Measurements from ENCODE around the gene MCTP1. TPM values are rescaled to one million over a fixed set of nuclear protein-coding genes. Genes with fewer than 3 reads are reported as not detected.

MCTP1 gene
- total RNA-seq, 1 donor from 2014 or later, result 12.8 TPM

GRCh38 chr5:95029569-95030366 lies 255.1 kb downstream of the MCTP1 start:
- intact Hi-C loops (cut with DNase I), result no loop called here
- TF ChIP-seq POLR2AphosphoS5 (IDR thresholded peaks at IDR 0.05; ENCODE audit: insufficient read depth in 1 of 2, low read depth in 1 of 2) (no peak), POLR2A (IDR thresholded peaks at IDR 0.05) (no peak), CTCF (IDR thresholded peaks at IDR 0.05) (no peak)
- H3K36me3 ChIP-seq, result no peaks in the 10 kb centered on the region

DNA sequence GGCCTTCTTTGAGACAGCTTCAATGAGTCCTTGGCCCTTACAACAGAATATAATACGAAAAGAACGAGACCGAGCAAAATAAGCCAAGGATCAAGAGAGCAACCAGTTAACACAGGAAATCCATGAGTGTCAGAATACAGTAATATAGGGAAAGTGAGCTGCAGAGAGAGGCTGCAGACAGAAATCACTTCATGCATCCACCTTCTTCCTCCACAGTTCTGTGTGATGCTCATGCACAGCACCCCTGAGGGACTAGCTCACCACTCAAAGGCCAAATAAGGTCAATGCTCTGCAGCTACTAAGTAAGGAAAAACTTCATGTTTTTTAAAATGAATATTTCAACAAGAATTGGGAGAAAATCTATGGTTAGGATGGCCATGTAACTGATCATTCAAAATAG lies 257.1 kb downstream of the MCTP1 start:
- Histone ChIP-seq H3K36me3 (no peaks in the 10 kb centered on the region), H3K9me3 (peaks cover 2% of the 10 kb centered on the region), H3K4me1 (no peaks in the 10 kb centered on the region), H3K27ac (no peak overlapping the region), H3K27me3 (no peaks in the 10 kb centered on the region), H3K4me3 (no peak overlapping the region)
- no peak for DNase-seq (ENCODE audit: extremely low spot score in 2 of 2)
- TF ChIP-seq POLR2AphosphoS5 (IDR thresholded peaks at IDR 0.05; ENCODE audit: insufficient read depth in 1 of 2, low read depth in 1 of 2) (no peak), POLR2A (IDR thresholded peaks at IDR 0.05) (no peak), CTCF (IDR thresholded peaks at IDR 0.05) (no peak)
- intact Hi-C loops (cut with DNase I), result no loop called here

More at GRCh38 chr5:95029569-95030366, 255.1 kb downstream of the MCTP1 start:
- H3K4me3 ChIP-seq, result no peak overlapping the region
- no peak overlapping the region for H3K27ac ChIP-seq
- no peak for DNase-seq (ENCODE audit: extremely low spot score in 2 of 2)
- no peaks in the 10 kb centered on the region for H3K4me1 ChIP-seq
- peaks cover 2% of the 10 kb centered on the region for H3K9me3 ChIP-seq
- no peaks in the 10 kb centered on the region for H3K27me3 ChIP-seq

GRCh38 chr5:95027151-95027721 lies 257.7 kb downstream of the MCTP1 start:
- no peak overlapping the region for H3K4me3 ChIP-seq
- no peaks in the 10 kb centered on the region for H3K4me1 ChIP-seq
- H3K27me3 ChIP-seq, result no peaks in the 10 kb centered on the region
- H3K36me3 ChIP-seq, result no peaks in the 10 kb centered on the region
- TF ChIP-seq CTCF (IDR thresholded peaks at IDR 0.05) (no peak), POLR2AphosphoS5 (IDR thresholded peaks at IDR 0.05; ENCODE audit: insufficient read depth in 1 of 2, low read depth in 1 of 2) (no peak), POLR2A (IDR thresholded peaks at IDR 0.05) (no peak)
- H3K9me3 ChIP-seq, result no peaks in the 10 kb centered on the region
- no peak for DNase-seq (ENCODE audit: extremely low spot score in 2 of 2)
- intact Hi-C loops (cut with DNase I), result no loop called here
- no peak overlapping the region for H3K27ac ChIP-seq

DNA sequence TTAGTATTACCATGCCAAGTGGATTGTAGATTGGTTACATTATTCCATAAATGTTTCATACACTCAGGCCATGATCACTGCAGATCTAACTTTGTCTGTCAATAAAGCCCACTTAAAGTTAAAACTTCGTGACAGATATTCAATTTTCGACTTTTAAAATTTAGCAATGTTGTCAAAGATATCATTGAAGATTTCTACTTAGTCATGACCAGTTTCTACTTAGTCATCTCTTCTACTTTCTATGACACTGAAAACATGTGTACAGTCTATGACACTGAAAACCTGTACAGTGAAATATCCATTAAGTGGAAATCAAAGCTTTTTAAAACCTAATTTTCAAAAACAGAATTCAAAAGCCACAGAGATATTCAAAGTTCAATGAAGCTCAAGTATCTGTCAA lies 258.2 kb downstream of the MCTP1 start:
- intact Hi-C loops (cut with DNase I), result no loop called here
- Histone ChIP-seq H3K36me3 (no peaks in the 10 kb centered on the region), H3K4me1 (no peaks in the 10 kb centered on the region), H3K4me3 (no peak overlapping the region), H3K27ac (no peak overlapping the region), H3K27me3 (no peaks in the 10 kb centered on the region), H3K9me3 (no peaks in the 10 kb centered on the region)
- TF ChIP-seq POLR2AphosphoS5 (IDR thresholded peaks at IDR 0.05; ENCODE audit: insufficient read depth in 1 of 2, low read depth in 1 of 2), result no peak
- no peak for TF ChIP-seq CTCF (IDR thresholded peaks at IDR 0.05)
- no peak for TF ChIP-seq POLR2A (IDR thresholded peaks at IDR 0.05)
- no peak for DNase-seq (ENCODE audit: extremely low spot score in 2 of 2)

All from vagina (tissue), 2 donors.